Measurements from ENCODE around the gene ACTL9.

DNA sequence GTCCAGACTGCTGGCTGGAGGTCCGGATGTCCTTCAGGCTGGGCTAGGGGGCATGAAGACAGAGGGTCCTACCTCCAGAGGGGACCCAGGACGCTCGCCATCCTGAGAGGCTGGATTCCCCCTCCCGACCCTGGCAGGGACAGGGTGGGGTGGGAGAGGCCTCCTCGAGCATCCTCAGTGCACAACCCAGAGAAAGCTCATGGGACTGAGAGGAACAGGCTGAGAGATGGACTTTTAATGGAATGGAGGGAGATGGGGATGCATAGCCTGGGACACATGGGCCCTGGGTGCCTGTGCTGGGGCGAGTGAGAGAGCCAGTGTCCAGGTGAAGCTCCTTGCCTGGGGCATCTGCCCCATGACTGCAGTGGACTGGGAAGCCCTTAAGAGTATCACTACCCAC, 3.1 kb downstream of the ACTL9 start:
- TF ChIP-seq EZH2 (IDR thresholded peaks at IDR 0.05) (no peak), POLR2AphosphoS5 (IDR thresholded peaks at IDR 0.05; ENCODE audit: borderline replicate concordance, low read depth, low read length) (no peak)

Measured in SK-N-MC (cell line).